GM10248 (cell line): ENCODE measurements around the gene IVD.

ENCODE experiments used
- CTCF ChIA-PET: fragments of 300-600 bp; sonication (Branson Sonifier 250); formaldehyde crosslinking; extraction: SDS; loops from one replicate; lab custom pipeline; 2021; ENCODE audit warnings: antibody characterized with exemption; lab: Yijun Ruan, JAX
- POLR2A ChIA-PET: fragments of 350-650 bp; sonication (Branson Sonifier 250); formaldehyde crosslinking; extraction: SDS; loops from one replicate; lab custom pipeline; 2020; ENCODE audit warnings: antibody characterized with exemption; lab: Yijun Ruan, JAX
- DNase-seq: peaks from one replicate; pipeline ENCODE4 v3.0.0; 2012; ENCODE audit errors: extremely low spot score
- TF ChIP-seq, protein P1 (sequence below): IDR thresholded peaks from 2 replicates; pipeline ENCODE4 v1.5.1; 2012; ENCODE audit warnings: mild to moderate bottlenecking, low read depth; ENCODE audit errors: extremely low read depth, missing control alignments, control extremely low read depth

IVD gene

DNA sequence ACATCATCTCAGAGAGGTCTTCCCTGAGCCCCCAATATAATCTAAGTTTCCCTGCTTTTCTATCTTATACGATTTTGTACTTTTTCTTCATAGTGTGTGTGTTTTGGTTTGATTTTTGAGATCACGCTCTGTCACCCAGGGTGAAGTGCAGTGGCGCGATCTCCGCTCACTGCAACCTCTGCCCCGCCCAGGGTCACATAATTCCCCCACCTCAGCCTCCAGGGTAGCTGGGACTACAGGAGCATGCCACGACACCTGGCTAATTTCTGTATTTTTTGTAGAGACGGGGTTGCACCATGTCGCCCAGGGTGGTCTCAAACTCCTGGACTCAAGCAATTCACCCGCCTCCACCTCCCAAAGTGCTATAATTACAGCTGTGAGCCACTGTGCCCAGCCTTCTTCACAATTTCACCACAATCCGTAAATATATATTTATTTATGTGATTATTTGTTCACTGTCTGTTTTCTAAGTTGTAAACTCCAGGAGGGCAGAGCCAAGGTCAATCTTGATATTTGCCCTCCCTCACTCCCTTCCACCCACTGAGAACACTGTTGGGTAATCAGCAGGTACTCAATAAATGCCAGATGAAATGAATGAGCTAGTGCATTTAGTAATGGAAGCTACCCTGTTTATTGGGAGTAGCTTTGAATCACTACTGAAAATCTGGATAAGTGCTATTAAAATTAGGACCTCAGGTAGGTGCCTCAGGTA lies 23.6 kb upstream of the IVD start:
- TF ChIP-seq, protein P1, sequence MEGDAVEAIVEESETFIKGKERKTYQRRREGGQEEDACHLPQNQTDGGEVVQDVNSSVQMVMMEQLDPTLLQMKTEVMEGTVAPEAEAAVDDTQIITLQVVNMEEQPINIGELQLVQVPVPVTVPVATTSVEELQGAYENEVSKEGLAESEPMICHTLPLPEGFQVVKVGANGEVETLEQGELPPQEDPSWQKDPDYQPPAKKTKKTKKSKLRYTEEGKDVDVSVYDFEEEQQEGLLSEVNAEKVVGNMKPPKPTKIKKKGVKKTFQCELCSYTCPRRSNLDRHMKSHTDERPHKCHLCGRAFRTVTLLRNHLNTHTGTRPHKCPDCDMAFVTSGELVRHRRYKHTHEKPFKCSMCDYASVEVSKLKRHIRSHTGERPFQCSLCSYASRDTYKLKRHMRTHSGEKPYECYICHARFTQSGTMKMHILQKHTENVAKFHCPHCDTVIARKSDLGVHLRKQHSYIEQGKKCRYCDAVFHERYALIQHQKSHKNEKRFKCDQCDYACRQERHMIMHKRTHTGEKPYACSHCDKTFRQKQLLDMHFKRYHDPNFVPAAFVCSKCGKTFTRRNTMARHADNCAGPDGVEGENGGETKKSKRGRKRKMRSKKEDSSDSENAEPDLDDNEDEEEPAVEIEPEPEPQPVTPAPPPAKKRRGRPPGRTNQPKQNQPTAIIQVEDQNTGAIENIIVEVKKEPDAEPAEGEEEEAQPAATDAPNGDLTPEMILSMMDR: no peak
- POLR2A ChIA-PET: interaction anchor here (0.6 kb wide), 1 partner anchor 196 kb away, joined by 3 read pairs; no protein-coding TSS in a partner anchor
- no peak for DNase-seq
- CTCF ChIA-PET: interaction anchor here (0.7 to 1.8 kb wide), 12 partner anchors 10 to 165 kb away, joined by 3 to 16 read pairs (median 4); partner anchors contain the start of gene INAFM2

DNA sequence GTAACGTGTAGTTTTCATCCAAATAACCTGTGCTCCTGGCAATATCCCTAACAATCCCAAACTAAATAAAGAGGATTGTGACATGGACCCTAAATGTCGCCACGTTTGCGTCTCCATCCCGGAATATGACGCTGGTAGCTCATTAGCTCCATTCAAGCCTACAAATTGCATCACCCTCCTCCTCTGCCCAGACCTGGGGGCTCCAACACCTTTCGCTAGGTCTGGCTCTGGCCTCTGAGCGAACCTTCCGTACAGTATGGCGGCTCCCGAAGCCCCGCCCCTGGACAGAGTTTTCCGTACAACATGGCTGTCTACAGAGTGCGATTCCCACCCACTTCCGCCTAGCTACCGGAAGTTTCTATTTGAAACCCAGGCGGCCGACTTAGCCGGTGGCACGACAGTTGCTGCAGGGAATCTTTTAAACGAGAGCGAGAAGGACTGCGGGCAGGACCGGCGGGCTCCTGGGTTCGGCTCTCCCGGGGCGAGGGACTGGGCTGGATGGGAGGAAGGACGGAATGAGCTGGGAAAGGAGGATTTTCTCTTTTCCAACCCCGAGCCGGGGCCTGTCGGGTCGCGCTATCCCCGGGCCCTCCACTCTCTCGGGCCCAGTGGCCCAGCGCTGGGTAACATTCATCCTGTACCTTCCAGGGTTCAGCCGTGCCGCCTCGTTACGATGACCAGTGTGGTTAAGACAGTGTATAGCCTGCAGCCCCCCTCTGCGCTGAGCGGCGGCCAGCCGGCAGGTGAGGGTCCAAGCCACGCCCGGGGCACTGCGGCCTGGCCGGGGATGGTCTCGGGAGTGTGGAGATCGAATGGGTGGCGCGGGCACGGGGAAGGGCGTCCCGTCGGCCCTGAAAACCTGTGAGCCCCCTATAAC lies 22.8 kb upstream of the IVD start, which contains the start of gene KNSTRN:
TSS of gene KNSTRN (plus strand) at position 142 of the 877 bp plus-strand sequence. CDS start at position 257, 115 bp downstream.
- POLR2A ChIA-PET: interaction anchor here (0.6 kb wide), 1 partner anchor 196 kb away, joined by 3 read pairs; no protein-coding TSS in a partner anchor
- CTCF ChIA-PET: interaction anchor here (0.7 to 1.8 kb wide), 14 partner anchors 9 to 166 kb away, joined by 3 to 16 read pairs (median 4); partner anchors contain the start of gene INAFM2

DNA sequence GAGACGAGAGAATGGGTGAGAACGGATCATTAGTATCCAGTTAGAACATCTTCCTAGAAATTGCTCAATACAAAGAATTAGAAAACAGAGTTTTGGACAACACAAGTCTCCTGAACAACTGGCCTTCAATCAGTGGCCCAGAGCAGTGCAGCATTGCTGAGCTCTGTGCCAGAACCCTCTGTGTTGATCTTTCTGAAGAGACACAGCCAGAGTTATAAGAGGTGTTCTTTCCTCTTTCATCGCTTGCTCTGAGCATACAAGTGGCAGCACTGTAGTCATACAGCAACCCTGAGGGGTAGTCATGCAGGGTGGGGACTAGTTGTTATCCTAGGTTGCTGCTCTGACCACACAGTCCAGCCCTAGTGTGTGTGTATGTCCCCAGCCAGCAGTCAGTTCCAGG lies 19.1 kb upstream of the IVD start:
- DNase-seq: no peak
- CTCF ChIA-PET: interaction anchor here (0.7 to 2.4 kb wide), 5 partner anchors 11 to 49 kb away, joined by 3 to 10 read pairs (median 4); no protein-coding TSS in a partner anchor
- POLR2A ChIA-PET: interaction anchor here (2.0 kb wide), 1 partner anchor 21 kb away, joined by 5 read pairs; no protein-coding TSS in a partner anchor
- TF ChIP-seq, protein P1: no peak

More for the DNA sequence above, 22.8 kb upstream of the IVD start, which contains the start of gene KNSTRN:
- TF ChIP-seq, protein P1: no peak
- peak; percentile 96 for DNase-seq

DNA sequence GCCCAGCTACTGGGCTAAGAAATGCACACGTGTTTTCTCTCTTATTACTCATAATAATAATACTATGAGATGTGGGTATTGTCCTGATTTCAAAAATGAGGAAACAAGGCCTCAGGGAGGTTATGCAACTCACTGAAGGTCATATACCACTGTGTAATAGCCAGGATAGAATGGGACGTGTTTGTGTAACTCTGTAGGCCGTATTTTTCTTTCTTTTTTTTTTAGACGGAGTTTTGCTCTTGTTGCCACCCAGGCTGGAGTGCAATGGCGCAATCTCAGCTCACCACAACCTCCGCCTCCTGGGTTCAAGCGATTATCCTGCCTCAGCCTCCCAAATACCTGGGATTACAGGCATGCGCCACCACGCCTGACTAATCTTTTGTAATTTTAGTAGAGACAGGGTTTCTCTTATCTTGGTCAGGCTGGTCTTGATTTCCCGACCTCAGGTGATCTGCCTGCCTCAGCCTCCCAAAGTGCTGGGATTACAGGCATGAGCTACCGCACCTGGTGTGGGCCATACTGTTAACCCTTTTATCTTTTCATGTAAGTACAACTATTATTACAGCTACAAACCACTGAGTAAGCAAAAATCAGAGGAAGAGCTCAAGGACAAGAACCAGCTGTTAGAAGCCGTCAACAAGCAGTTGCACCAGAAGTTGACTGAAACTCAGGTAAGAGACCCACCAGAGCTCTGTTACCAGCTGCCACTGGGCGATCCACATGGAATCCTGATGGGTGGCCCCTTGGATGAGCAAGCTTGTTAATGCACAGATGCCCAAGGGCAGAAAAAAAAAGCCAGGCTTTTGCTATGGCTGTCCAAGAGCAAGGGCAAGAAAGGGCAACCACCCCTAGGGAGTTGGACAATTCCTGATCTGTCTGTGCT lies 16.4 kb upstream of the IVD start:
- TF ChIP-seq, protein P1: no peak
- ChIA-PET CTCF (interaction anchor here (1.0 to 1.7 kb wide), 5 partner anchors 13 to 284 kb away, joined by 3 to 6 read pairs (median 3); no protein-coding TSS in a partner anchor), POLR2A (no interaction called here)
- no peak for DNase-seq

DNA sequence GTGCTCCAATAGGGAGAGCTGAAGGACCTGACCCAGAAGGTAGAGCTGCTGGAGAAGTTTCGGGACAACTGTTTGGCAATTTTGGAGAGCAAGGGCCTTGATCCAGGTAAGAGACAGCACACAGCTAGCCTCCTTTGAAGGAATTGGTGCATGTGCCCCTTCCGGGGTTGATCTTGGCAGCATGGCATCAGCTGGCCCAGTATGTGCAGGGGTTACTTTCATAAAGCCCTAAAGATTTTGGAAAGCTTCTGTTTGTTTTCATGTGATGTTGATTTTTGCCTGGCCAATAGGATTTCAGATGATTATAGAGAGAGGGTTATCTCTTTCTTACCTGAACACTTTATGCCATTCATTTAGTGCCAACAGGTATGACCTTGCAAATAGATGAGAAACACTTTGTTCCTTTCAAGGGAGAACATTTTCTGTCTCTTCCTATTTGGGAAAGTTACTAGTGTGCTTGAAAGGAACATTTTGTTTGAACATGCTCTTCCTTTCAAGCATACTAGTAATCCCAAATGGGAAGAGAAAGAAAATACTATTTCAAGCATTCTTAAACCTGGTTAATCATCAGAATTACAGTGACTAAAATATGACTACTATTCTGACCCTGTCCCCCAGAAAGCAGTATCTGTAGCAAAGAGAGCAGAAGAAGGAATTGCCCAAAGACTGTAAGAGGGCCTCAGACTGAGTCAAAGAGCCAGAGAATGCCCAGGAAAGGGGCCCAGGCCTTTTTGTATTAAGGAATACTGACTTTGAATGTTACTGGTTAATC lies 15.6 kb upstream of the IVD start:
- POLR2A ChIA-PET: no interaction called here
- DNase-seq: no peak
- TF ChIP-seq, protein P1: no peak
- CTCF ChIA-PET: interaction anchor here (1.0 to 2.0 kb wide), 7 partner anchors 14 to 285 kb away, joined by 3 to 6 read pairs (median 3); no protein-coding TSS in a partner anchor
